H9 (cell line): Measurements from ENCODE around the gene SLC6A2. TPM values are rescaled to one million over a fixed set of nuclear protein-coding genes. Genes with fewer than 3 reads are reported as not detected.

Experiments
- DNase-seq: peaks from one replicate; pipeline ENCODE4 v3.0.0-alpha.2; 2017
- H2AFZ ChIP-seq: one replicate; pipeline ENCODE4 v1.6.1; 2013; ENCODE audit warnings: mild to moderate bottlenecking, low read length, control low read depth, moderate library complexity
- H2AK5ac ChIP-seq: 2 replicates; pipeline ENCODE4 v1.6.1; 2013; ENCODE audit warnings: low read length, control low read depth, mixed read lengths; ENCODE audit not compliant: insufficient read length
- H2BK120ac ChIP-seq: one replicate; pipeline ENCODE4 v1.6.1; 2013; ENCODE audit warnings: low read depth, mild to moderate bottlenecking, low read length, control low read depth, inconsistent platforms; ENCODE audit not compliant: poor library complexity, severe bottlenecking
- H2BK12ac ChIP-seq: 2 replicates; pipeline ENCODE4 v1.6.1; 2013; ENCODE audit warnings: low read length, control low read depth, mixed read lengths, low read depth; ENCODE audit not compliant: insufficient read length
- H2BK15ac ChIP-seq: 2 replicates; pipeline ENCODE4 v1.6.1; 2013; ENCODE audit warnings: low read depth, low read length, control low read depth
- H2BK20ac ChIP-seq: one replicate; pipeline ENCODE4 v1.6.1; 2013; ENCODE audit warnings: low read depth, mild to moderate bottlenecking, low read length, control low read depth, inconsistent platforms; ENCODE audit not compliant: poor library complexity, severe bottlenecking
- H2BK5ac ChIP-seq: 2 replicates; pipeline ENCODE4 v1.6.1; 2013; ENCODE audit warnings: low read length, control low read depth, mixed read lengths; ENCODE audit not compliant: insufficient read length
- H3K14ac ChIP-seq: 2 replicates; pipeline ENCODE4 v1.6.1; 2013; ENCODE audit warnings: low read length, control low read depth; ENCODE audit not compliant: insufficient read depth
- H3K18ac ChIP-seq: 2 replicates; pipeline ENCODE4 v1.6.1; 2013; ENCODE audit warnings: low read depth, mild to moderate bottlenecking, mixed read lengths, low read length, control low read depth; ENCODE audit not compliant: insufficient read length
- H3K23ac ChIP-seq: 2 replicates; pipeline ENCODE4 v1.6.1; 2013; ENCODE audit warnings: low read length, control low read depth, mixed read lengths, low read depth; ENCODE audit not compliant: insufficient read length
- H3K23me2 ChIP-seq: 2 replicates; pipeline ENCODE4 v1.6.1; 2013; ENCODE audit warnings: low read depth, mild to moderate bottlenecking, mixed read lengths, low read length, control low read depth; ENCODE audit not compliant: insufficient read length, poor library complexity, severe bottlenecking
- H3K27ac ChIP-seq: 2 replicates; pipeline ENCODE4 v1.5.1; 2013; ENCODE audit warnings: low read length, control low read depth, mixed read lengths, low read depth; ENCODE audit not compliant: insufficient read length
- H3K27me3 ChIP-seq: 2 replicates; pipeline ENCODE4 v1.6.1; 2013; ENCODE audit warnings: low read length, control low read depth, inconsistent platforms; ENCODE audit not compliant: insufficient read depth
- H3K4ac ChIP-seq: 2 replicates; pipeline ENCODE4 v1.6.1; 2013; ENCODE audit warnings: low read depth, mild to moderate bottlenecking, control low read depth, inconsistent platforms, low read length, moderate library complexity
- H3K4me1 ChIP-seq: 2 replicates; pipeline ENCODE4 v1.6.1; 2013; ENCODE audit warnings: low read length, control low read depth, inconsistent platforms; ENCODE audit not compliant: insufficient read depth
- H3K4me2 ChIP-seq: 2 replicates; pipeline ENCODE4 v1.6.1; 2013; ENCODE audit warnings: low read length, control low read depth, mixed read lengths; ENCODE audit not compliant: insufficient read length, insufficient read depth
- H3K56ac ChIP-seq: 2 replicates; pipeline ENCODE4 v1.6.1; 2013; ENCODE audit warnings: low read depth, mild to moderate bottlenecking, mixed read lengths, low read length, control low read depth; ENCODE audit not compliant: insufficient read length
- H3K79me1 ChIP-seq: 2 replicates; pipeline ENCODE4 v1.6.1; 2013; ENCODE audit warnings: low read depth, mild to moderate bottlenecking, moderate library complexity, low read length, control low read depth, inconsistent platforms; ENCODE audit not compliant: insufficient read depth, poor library complexity, severe bottlenecking
- H3K79me2 ChIP-seq: 2 replicates; pipeline ENCODE4 v1.6.1; 2013; ENCODE audit warnings: low read length, control low read depth, inconsistent platforms; ENCODE audit not compliant: insufficient read depth
- H3K9ac ChIP-seq: 2 replicates; pipeline ENCODE4 v1.6.1; 2013; ENCODE audit warnings: low read length, control low read depth, mixed read lengths; ENCODE audit not compliant: insufficient read length; ENCODE audit errors: extremely low read depth
- H3K9me3 ChIP-seq: one replicate; pipeline ENCODE4 v1.6.1; 2013; ENCODE audit warnings: low read depth, low read length, inconsistent platforms; ENCODE audit not compliant: control insufficient read depth
- H3T11ph ChIP-seq: one replicate; pipeline ENCODE4 v1.6.1; 2013; ENCODE audit warnings: mild to moderate bottlenecking, low read length, control low read depth, inconsistent platforms
- H4K20me1 ChIP-seq: one replicate; pipeline ENCODE4 v1.6.1; 2013; ENCODE audit not compliant: control insufficient read depth, insufficient read length, insufficient read depth
- H4K5ac ChIP-seq: 2 replicates; pipeline ENCODE4 v1.6.1; 2013; ENCODE audit warnings: low read depth, mild to moderate bottlenecking, mixed read lengths, low read length, control low read depth; ENCODE audit not compliant: insufficient read length
- H4K8ac ChIP-seq: replicated peaks from 2 replicates; pipeline ENCODE4 v1.6.1; 2013; ENCODE audit warnings: low read length, control low read depth, mixed read lengths, low read depth; ENCODE audit not compliant: insufficient read length
- H4K91ac ChIP-seq: 2 replicates; pipeline ENCODE4 v1.6.1; 2013; ENCODE audit warnings: low read depth, mild to moderate bottlenecking, moderate library complexity, mixed read lengths, low read length, control low read depth; ENCODE audit not compliant: insufficient read length
- H3K27ac Mint-ChIP-seq, 3 experiments: 2 replicates in 2 of 3; 3 replicates in 1 of 3; pipeline ENCODE4 v1.8.0; 2020 to 2021; ENCODE audit warnings: mixed read lengths in 3 of 3, mild to moderate bottlenecking in 1 of 3, moderate library complexity in 1 of 3
- H3K27me3 Mint-ChIP-seq: 2 replicates; pipeline ENCODE4 v1.8.0; 2021; ENCODE audit warnings: low read depth, mild to moderate bottlenecking, moderate library complexity, mixed read lengths
- H3K36me3 Mint-ChIP-seq, 3 experiments: 2 replicates in 2 of 3; 3 replicates in 1 of 3; pipeline ENCODE4 v1.8.0; 2020 to 2021; ENCODE audit warnings: low read depth in 3 of 3, mixed read lengths in 3 of 3; ENCODE audit not compliant: insufficient read depth in 1 of 3
- H3K4me1 Mint-ChIP-seq, 2 experiments: 2 replicates each; pipeline ENCODE4 v1.8.0; 2020; ENCODE audit warnings: mixed read lengths in 2 of 2
- H3K4me3 Mint-ChIP-seq, 2 experiments: 2 replicates in 1 of 2; 3 replicates in 1 of 2; pipeline ENCODE4 v1.8.0; 2020 to 2021; ENCODE audit warnings: mild to moderate bottlenecking in 2 of 2, mixed read lengths in 2 of 2, moderate library complexity in 1 of 2
- H3K9me3 Mint-ChIP-seq, 2 experiments: 2 replicates in 1 of 2; 3 replicates in 1 of 2; pipeline ENCODE4 v1.8.0; 2020; ENCODE audit warnings: mild to moderate bottlenecking in 2 of 2, mixed read lengths in 2 of 2, moderate library complexity in 1 of 2
- WGBS: extraction: QIAGEN DNeasy Blood & Tissue Kit; methylation state at CpG from one replicate; pipeline ENCODE4 v1.1.7; 2013; ENCODE audit warnings: missing lambda C conversion rate, low lambda C conversion rate, mixed read lengths; ENCODE audit not compliant: insufficient read length; ENCODE audit errors: extremely low coverage; 5-methylcytosine and 5-hydroxymethylcytosine counted together
- total RNA-seq: library from RNA; stranded (reverse); gene quantifications from 2 replicates; pipeline ENCODE4 v1.2.1, GENCODE V29; 2021
- TF ChIP-seq, protein P1 (sequence below): fragments of 200-600 bp; sonication (generic); conservative IDR thresholded peaks from 3 replicates; pipeline ENCODE4 v1.8.0; 2021; ENCODE audit warnings: antibody characterized with exemption, mild to moderate bottlenecking

Gene SLC6A2
- total RNA-seq, 1 experiment from 2014 or later = 0.24 TPM

DNA sequence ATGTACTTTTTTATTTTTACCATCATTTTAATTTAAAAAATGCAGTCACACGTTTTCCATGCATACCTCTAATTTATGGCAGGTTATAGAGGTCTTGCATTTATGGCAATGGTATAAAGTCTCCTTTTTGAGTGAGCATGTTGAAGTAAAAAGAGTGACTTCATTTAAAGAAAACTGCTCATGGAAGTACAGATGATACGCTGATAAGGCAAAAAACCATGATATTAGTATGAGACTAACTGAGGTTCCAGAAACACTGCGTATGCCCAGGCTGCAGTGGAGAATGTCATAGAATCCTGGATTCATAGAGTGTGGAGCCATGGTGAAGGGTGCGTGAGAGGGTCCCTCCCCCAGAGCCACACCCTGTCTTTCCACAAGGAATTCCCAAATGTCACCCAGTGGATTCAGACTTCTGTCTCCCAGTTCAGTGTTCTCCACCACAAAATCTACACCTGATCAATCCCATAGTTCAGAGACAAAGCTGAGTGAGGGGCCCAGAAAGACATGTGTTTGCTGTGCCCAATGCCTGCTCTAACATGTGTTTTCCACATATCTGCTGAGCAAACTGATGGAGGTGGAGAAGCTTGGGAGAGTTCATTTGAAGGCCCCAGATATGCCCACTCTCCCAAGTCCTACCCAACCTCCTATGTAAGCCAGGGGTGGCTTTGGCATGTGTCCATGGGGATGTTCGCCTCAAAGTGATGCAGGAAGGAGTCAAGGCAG lies 69.4 kb downstream of the SLC6A2 start:
- H4K20me1 ChIP-seq = no peaks in the 10 kb centered on the region
- H3K9me3 ChIP-seq = no peaks in the 10 kb centered on the region
- no peaks in the 10 kb centered on the region for H3K23me2 ChIP-seq
- Mint-ChIP-seq H3K27ac (no peak overlapping the region), H3K4me1 (no peaks in the 10 kb centered on the region), H3K36me3 (no peaks in the 10 kb centered on the region), H3K4me3 (no peak overlapping the region), H3K9me3 (peaks cover 0 to 4% of the 10 kb centered on the region in 2 experiments; a peak in 2 of 5 replicates), H3K27me3 (peaks cover 41% of the 10 kb centered on the region)
- H3K79me2 ChIP-seq = no peaks in the 10 kb centered on the region
- no peak overlapping the region for H3K9ac ChIP-seq
- H3K79me1 ChIP-seq = no peaks in the 10 kb centered on the region
- DNase-seq = no peak
- H2BK20ac ChIP-seq = no peak overlapping the region
- no peak overlapping the region for H2AK5ac ChIP-seq
- no peaks in the 10 kb centered on the region for H3K4me1 ChIP-seq
- H2BK5ac ChIP-seq = no peak overlapping the region
- no peak overlapping the region for H3K4me2 ChIP-seq
- no peak overlapping the region for H2AFZ ChIP-seq
- no peak overlapping the region for H3K23ac ChIP-seq
- H3K18ac ChIP-seq = no peak overlapping the region
- H3K56ac ChIP-seq = no peak overlapping the region
- H4K5ac ChIP-seq = no peak overlapping the region
- no CpG with 5 or more reads among the region's 5 CpGs for WGBS
- H2BK12ac ChIP-seq = no peak overlapping the region
- H3K14ac ChIP-seq = no peak overlapping the region
- H4K8ac ChIP-seq = no peak overlapping the region
- H3T11ph ChIP-seq = no peak overlapping the region
- H2BK120ac ChIP-seq = no peak overlapping the region
- H3K4ac ChIP-seq = no peak overlapping the region
- no peak overlapping the region for H3K27ac ChIP-seq
- no peaks in the 10 kb centered on the region for H3K27me3 ChIP-seq
- TF ChIP-seq, protein P1, sequence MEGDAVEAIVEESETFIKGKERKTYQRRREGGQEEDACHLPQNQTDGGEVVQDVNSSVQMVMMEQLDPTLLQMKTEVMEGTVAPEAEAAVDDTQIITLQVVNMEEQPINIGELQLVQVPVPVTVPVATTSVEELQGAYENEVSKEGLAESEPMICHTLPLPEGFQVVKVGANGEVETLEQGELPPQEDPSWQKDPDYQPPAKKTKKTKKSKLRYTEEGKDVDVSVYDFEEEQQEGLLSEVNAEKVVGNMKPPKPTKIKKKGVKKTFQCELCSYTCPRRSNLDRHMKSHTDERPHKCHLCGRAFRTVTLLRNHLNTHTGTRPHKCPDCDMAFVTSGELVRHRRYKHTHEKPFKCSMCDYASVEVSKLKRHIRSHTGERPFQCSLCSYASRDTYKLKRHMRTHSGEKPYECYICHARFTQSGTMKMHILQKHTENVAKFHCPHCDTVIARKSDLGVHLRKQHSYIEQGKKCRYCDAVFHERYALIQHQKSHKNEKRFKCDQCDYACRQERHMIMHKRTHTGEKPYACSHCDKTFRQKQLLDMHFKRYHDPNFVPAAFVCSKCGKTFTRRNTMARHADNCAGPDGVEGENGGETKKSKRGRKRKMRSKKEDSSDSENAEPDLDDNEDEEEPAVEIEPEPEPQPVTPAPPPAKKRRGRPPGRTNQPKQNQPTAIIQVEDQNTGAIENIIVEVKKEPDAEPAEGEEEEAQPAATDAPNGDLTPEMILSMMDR = no peak
- no peak overlapping the region for H4K91ac ChIP-seq
- no peak overlapping the region for H2BK15ac ChIP-seq
